Measurements from ENCODE around the gene TCF4.

- TF ChIP-seq POLR2A (IDR thresholded peaks at IDR 0.05) (no peak), CTCF (IDR thresholded peaks at IDR 0.05) (no peak), EP300 (IDR thresholded peaks at IDR 0.05) (no peak)
Measured at GRCh38 chr18:55346387-55346786, 241.6 kb downstream of the TCF4 start.

Measured in sigmoid colon (tissue), 4 donors.